B cell (primary cell): ENCODE data around the gene AGAP1. TPM values are rescaled to one million over a fixed set of nuclear protein-coding genes. Genes with fewer than 3 reads are reported as not detected.

Experiments
- ATAC-seq: fragments of 200-7000 bp; cut with Tn5 transposase; one replicate; pipeline ENCODE4 v1.10.0; 2021; ENCODE audit warnings: low read depth, mild to moderate bottlenecking, moderate number of reproducible peaks, moderate library complexity
- CTCF ChIA-PET: fragments of 350-600 bp; sonication (Branson Sonifier 250); formaldehyde crosslinking; loops from one replicate; lab custom pipeline; 2021; ENCODE audit warnings: antibody characterized with exemption, inconsistent platforms; lab: Charles Lee
- POLR2A ChIA-PET: fragments of 350-600 bp; sonication (Branson Sonifier 250); formaldehyde crosslinking; loops from one replicate; lab custom pipeline; 2021; ENCODE audit warnings: antibody characterized with exemption; lab: Charles Lee
- DNase-seq: peaks from one replicate; pipeline ENCODE4 v3.0.0; 2013
- H2AFZ ChIP-seq: 2 replicates; pipeline ENCODE4 v1.6.1; 2012; ENCODE audit warnings: mild to moderate bottlenecking, low read depth, low read length; ENCODE audit not compliant: insufficient read depth, poor library complexity, severe bottlenecking
- H3K27ac ChIP-seq, 2 donors: 1 replicate in 1 of 2; 2 replicates in 1 of 2; pipeline ENCODE4 v1.5.1; 2012 to 2013; ENCODE audit warnings: low read length in 2 of 2, mild to moderate bottlenecking in 2 of 2, moderate library complexity in 1 of 2
- H3K27me3 ChIP-seq, 4 experiments: fragments of 200-600 bp in 1 of 4; sonication (generic) in 1 of 4; replicated peaks in 1 of 4; 1 replicate in 2 of 4; 2 replicates in 2 of 4; pipeline versions ENCODE4 v1.6.1 to v1.7.0; 2013 to 2016; ENCODE audit warnings: low read length in 3 of 4, mild to moderate bottlenecking in 2 of 4, mixed read lengths in 1 of 4, moderate library complexity in 1 of 4; ENCODE audit not compliant: insufficient read depth in 4 of 4, control insufficient read depth in 3 of 4; ENCODE audit errors: control extremely low read depth in 1 of 4
- H3K36me3 ChIP-seq, 2 experiments: replicated peaks in 1 of 2; 1 replicate in 1 of 2; 2 replicates in 1 of 2; pipeline versions ENCODE4 v1.6.1 to v1.7.1; 2013; ENCODE audit warnings: low read length in 1 of 2; ENCODE audit not compliant: insufficient read depth in 2 of 2, control insufficient read depth in 1 of 2; ENCODE audit errors: control extremely low read depth in 1 of 2, extremely low read depth in 1 of 2
- H3K4me1 ChIP-seq, 2 donors: fragments of 200-600 bp in 1 of 2; sonication (generic) in 1 of 2; 1 replicate in 1 of 2; 2 replicates in 1 of 2; pipeline versions ENCODE4 v1.5.1 to v1.6.1; 2013 to 2017; ENCODE audit warnings: low read length in 2 of 2; ENCODE audit not compliant: control insufficient read depth in 2 of 2, insufficient read depth in 2 of 2
- H3K4me2 ChIP-seq: replicated peaks from 2 replicates; pipeline ENCODE3; 2012; ENCODE audit warnings: mild to moderate bottlenecking, low read depth, low read length; ENCODE audit not compliant: poor library complexity, severe bottlenecking
- H3K4me3 ChIP-seq, 5 experiments: fragments of 200-600 bp in 1 of 5; sonication (generic) in 1 of 5; 1 replicate in 3 of 5; 2 replicates in 2 of 5; pipeline versions ENCODE4 v1.5.1 to v1.7.0; 2011 to 2016; ENCODE audit warnings: low read length in 4 of 5, mild to moderate bottlenecking in 4 of 5, low read depth in 2 of 5, control low read depth in 1 of 5, moderate library complexity in 1 of 5; ENCODE audit not compliant: insufficient read depth in 1 of 5; ENCODE audit errors: control extremely low read depth in 1 of 5, extremely low read depth in 1 of 5
- H3K79me2 ChIP-seq: fragments of 200-600 bp; sonication (generic); one replicate; pipeline ENCODE4 v1.6.0; 2016; ENCODE audit warnings: low read length; ENCODE audit not compliant: control insufficient read depth, insufficient read depth
- H3K9ac ChIP-seq: fragments of 200-600 bp; sonication (generic); 2 replicates; pipeline ENCODE4 v1.6.1; 2017; ENCODE audit warnings: mild to moderate bottlenecking, low read length, moderate library complexity
- H3K9me3 ChIP-seq, 3 donors: one replicate each; pipeline versions ENCODE4 v1.6.1 to v1.7.1; 2013; ENCODE audit warnings: low read length in 2 of 3; ENCODE audit not compliant: control insufficient read depth in 2 of 3, insufficient read depth in 1 of 3; ENCODE audit errors: control extremely low read depth in 1 of 3
- H4K20me1 ChIP-seq: 2 replicates; pipeline ENCODE4 v1.6.0; 2012; ENCODE audit warnings: mild to moderate bottlenecking, low read length; ENCODE audit not compliant: insufficient read depth, control insufficient read depth, poor library complexity, severe bottlenecking
- H3K27ac Mint-ChIP-seq: one replicate; pipeline ENCODE4 v1.8.0; 2021; ENCODE audit warnings: mixed read lengths
- H3K27me3 Mint-ChIP-seq: one replicate; pipeline ENCODE4 v1.8.0; 2021; ENCODE audit warnings: mixed read lengths
- H3K4me1 Mint-ChIP-seq: one replicate; pipeline ENCODE4 v1.8.0; 2021; ENCODE audit warnings: mixed read lengths
- H3K4me3 Mint-ChIP-seq: one replicate; pipeline ENCODE4 v1.8.0; 2021; ENCODE audit warnings: mixed read lengths
- H3K9me3 Mint-ChIP-seq: one replicate; pipeline ENCODE4 v1.8.0; 2022; ENCODE audit warnings: mixed read lengths; ENCODE audit not compliant: insufficient read depth
- EZH2 ChIP-seq: IDR thresholded peaks from 2 replicates; pipeline ENCODE4 v1.6.1; 2012; ENCODE audit warnings: borderline replicate concordance, low read depth, mild to moderate bottlenecking, moderate library complexity, low read length; ENCODE audit not compliant: insufficient read depth, poor library complexity, severe bottlenecking
- WGBS: methylation state at CpG from one replicate; pipeline ENCODE4 v1.1.5; 2013; ENCODE audit warnings: missing lambda C conversion rate; ENCODE audit not compliant: insufficient coverage; 5-methylcytosine and 5-hydroxymethylcytosine counted together
- intact Hi-C: fragments of 100-400 bp; cut with micrococcal nuclease; formaldehyde crosslinking; loops from one replicate; pipeline ENCODE4 v1.10.0; 2022
- polyA plus RNA-seq: library from polyadenylated mRNA; depleted of rRNA; stranded (reverse); fragments of >200 nt; gene quantifications from 2 replicates; pipeline ENCODE4 v1.2.3, GENCODE V29; 2012
- total RNA-seq, 2 donors: library from RNA; stranded (reverse); fragments of 120-200 nt in 1 of 2; gene quantifications; 1 replicate in 1 of 2; 2 replicates in 1 of 2; pipeline versions ENCODE4 v1.2.3 to v1.2.4, GENCODE V29; 2013 to 2022
- TF ChIP-seq, protein P1 (sequence below): fragments of 200-600 bp; IDR thresholded peaks from one replicate; pipeline ENCODE4 v1.8.0; 2022; ENCODE audit warnings: antibody characterized with exemption, mild to moderate bottlenecking

AGAP1 gene
- total and polyA plus RNA-seq, 2 donors (not counting 1 experiment from before 2014, with no cell fraction given): 0.01 TPM; not detected in 1

DNA sequence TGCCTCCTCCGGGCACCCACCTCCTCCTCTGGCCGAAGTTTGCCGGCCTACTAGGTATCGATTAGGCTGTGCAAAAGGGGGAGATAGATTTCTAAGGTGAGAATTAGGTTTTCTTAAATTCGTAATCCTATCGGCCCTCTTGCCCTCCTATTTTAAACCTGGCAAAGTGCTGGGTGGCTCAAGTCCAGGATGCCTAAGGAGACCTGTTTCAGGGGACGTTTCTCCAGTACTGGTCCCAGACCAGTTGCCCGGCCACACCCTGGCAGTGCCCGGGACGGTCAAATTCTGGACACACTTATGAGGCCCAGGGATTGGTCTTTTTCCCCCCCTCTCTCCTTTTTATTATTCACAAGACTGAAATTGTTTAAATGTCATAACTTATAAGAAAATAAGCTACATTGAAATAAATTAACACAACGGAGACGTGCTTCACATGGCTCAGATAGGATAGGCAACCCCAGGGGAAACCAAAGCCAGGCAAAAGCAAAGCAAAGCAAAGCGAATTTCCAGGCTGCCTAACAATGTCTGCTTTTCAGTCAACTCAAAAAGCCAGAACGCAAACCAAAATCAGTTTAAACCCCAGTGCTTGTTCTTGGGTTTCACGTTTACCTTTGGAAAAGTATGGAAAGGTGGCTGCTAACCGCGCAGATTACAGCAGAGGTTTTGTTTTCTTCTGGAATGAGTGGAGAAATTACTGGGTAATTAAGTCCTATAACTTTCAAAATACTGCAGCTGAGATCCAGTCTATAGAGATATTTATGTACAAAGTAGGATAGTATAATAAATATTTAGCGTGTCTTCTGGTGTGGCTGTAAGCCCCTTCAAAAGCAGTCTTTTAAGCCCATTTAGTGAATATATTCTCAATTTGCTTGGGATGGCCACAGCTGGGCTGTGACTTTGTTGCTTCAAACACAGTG is 671.3 kb downstream of the AGAP1 start:
- intact Hi-C loops: no loop called here
- Mint-ChIP-seq H3K4me1 (peaks cover 10% of the 10 kb centered on the region), H3K9me3 (no peaks in the 10 kb centered on the region), H3K27ac (no peak overlapping the region), H3K27me3 (peaks cover 47% of the 10 kb centered on the region), H3K4me3 (no peak overlapping the region)
- H4K20me1 ChIP-seq: no peaks in the 10 kb centered on the region
- H3K9me3 ChIP-seq: peaks cover 0 to 29% (median 0%) of the 10 kb centered on the region in 3 donors
- no peak for ATAC-seq
- H3K4me2 ChIP-seq: no peak overlapping the region
- H2AFZ ChIP-seq: no peak overlapping the region
- no peak overlapping the region for H3K9ac ChIP-seq
- H3K36me3 ChIP-seq: no peaks in the 10 kb centered on the region
- DNase-seq: no peak
- POLR2A ChIA-PET: no interaction called here
- H3K4me1 ChIP-seq: peaks cover 0 to 12% of the 10 kb centered on the region in 2 donors
- 13% methylated on average over 4 of the region's 18 CpGs for WGBS
- H3K79me2 ChIP-seq: no peaks in the 10 kb centered on the region
- H3K4me3 ChIP-seq: no peak overlapping the region
- H3K27ac ChIP-seq: no peak overlapping the region
- CTCF ChIA-PET: no interaction called here
- H3K27me3 ChIP-seq: peaks cover 0 to 75% (median 31%) of the 10 kb centered on the region in 4 experiments
- TF ChIP-seq EZH2: no peak

- Histone ChIP-seq H3K27ac (no peak overlapping the region), H3K4me1 (peaks cover 0 to 12% of the 10 kb centered on the region in 2 donors), H3K79me2 (no peaks in the 10 kb centered on the region), H3K9me3 (peaks cover 0 to 29% (median 0%) of the 10 kb centered on the region in 3 donors), H3K36me3 (no peaks in the 10 kb centered on the region), H3K4me2 (peak overlapping the region; percentile 37), H2AFZ (peak overlapping the region; percentile 10), H3K9ac (no peak overlapping the region), H4K20me1 (no peaks in the 10 kb centered on the region), H3K4me3 (no peak overlapping the region), H3K27me3 (peaks cover 0 to 76% (median 38%) of the 10 kb centered on the region in 4 experiments)
- TF ChIP-seq EZH2: no peak
- TF ChIP-seq, protein P1, sequence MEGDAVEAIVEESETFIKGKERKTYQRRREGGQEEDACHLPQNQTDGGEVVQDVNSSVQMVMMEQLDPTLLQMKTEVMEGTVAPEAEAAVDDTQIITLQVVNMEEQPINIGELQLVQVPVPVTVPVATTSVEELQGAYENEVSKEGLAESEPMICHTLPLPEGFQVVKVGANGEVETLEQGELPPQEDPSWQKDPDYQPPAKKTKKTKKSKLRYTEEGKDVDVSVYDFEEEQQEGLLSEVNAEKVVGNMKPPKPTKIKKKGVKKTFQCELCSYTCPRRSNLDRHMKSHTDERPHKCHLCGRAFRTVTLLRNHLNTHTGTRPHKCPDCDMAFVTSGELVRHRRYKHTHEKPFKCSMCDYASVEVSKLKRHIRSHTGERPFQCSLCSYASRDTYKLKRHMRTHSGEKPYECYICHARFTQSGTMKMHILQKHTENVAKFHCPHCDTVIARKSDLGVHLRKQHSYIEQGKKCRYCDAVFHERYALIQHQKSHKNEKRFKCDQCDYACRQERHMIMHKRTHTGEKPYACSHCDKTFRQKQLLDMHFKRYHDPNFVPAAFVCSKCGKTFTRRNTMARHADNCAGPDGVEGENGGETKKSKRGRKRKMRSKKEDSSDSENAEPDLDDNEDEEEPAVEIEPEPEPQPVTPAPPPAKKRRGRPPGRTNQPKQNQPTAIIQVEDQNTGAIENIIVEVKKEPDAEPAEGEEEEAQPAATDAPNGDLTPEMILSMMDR: no peak
- peaks cover 10% of the 10 kb centered on the region for H3K4me1 Mint-ChIP-seq
- intact Hi-C loops: no loop called here
- ATAC-seq (no peak), DNase-seq (no peak)
- ChIA-PET CTCF (no interaction called here), POLR2A (no interaction called here)
- no peaks in the 10 kb centered on the region for H3K9me3 Mint-ChIP-seq
- WGBS: 14% methylated on average over 39 of the region's 58 CpGs
- H3K4me3 Mint-ChIP-seq: no peak overlapping the region
- H3K27me3 Mint-ChIP-seq: peaks cover 54% of the 10 kb centered on the region
- no peak overlapping the region for H3K27ac Mint-ChIP-seq
Measured at GRCh38 chr2:236165842-236166795, 672.3 kb downstream of the AGAP1 start.
